AG08395 (cell line): ENCODE results near the gene ZBTB9.

Experiments
- DNase-seq: peaks from one replicate; pipeline ENCODE4 v3.0.0; 2012; ENCODE audit warnings: mixed read lengths, low spot score

The ZBTB9 gene, protein sequence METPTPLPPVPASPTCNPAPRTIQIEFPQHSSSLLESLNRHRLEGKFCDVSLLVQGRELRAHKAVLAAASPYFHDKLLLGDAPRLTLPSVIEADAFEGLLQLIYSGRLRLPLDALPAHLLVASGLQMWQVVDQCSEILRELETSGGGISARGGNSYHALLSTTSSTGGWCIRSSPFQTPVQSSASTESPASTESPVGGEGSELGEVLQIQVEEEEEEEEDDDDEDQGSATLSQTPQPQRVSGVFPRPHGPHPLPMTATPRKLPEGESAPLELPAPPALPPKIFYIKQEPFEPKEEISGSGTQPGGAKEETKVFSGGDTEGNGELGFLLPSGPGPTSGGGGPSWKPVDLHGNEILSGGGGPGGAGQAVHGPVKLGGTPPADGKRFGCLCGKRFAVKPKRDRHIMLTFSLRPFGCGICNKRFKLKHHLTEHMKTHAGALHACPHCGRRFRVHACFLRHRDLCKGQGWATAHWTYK

DNA sequence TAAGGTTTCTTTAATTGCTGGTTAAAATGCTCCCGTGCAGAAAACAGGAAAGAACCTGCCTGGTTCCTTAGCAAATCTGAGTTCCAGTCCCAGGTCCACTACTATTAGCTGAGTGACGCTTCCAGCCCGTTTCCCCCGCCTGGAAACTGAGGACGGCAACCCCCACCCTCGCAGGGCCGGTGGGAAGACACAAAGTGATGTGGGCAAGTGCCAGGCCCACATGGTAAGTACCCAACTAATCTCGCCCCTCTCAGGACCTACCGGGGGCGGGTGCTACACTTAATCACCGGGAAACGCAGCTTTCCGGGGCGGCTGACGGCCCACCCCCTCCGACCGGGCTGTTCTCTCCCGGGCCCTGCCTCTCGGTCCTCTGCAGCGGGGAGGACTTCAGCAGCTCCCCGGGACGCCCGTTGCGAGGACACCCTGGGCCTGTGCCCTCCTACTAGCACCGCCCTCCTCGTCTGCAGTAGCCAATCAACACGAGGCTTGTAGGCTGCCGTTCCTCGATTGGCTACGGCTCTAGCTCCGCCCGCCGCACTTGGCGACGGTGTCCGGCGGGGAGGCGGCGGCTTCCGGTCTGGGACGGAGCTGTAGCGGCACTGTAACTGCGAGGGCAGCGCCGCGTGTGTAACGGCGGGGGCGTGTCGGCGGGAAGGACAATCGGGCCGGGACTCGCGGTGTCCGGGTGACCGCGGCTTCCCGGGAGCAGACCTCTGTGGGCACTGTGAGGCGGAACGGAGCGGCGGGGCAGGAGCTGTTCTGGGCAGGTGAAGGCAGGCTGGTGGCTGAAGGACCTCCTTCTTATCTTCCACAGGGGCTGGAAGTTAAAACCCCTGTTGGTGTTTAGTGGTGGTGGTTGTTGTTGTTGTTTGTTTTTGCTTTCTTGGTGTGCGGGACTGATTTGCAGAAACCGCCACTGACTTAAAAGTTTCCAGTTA is at the start of gene ZBTB9:
Gene ZBTB9, plus strand, starts transcription at position 568 of the 938 bp plus-strand sequence. CDS start 525 bp downstream, outside the sequence.
- DNase-seq = peak; percentile 100

DNA sequence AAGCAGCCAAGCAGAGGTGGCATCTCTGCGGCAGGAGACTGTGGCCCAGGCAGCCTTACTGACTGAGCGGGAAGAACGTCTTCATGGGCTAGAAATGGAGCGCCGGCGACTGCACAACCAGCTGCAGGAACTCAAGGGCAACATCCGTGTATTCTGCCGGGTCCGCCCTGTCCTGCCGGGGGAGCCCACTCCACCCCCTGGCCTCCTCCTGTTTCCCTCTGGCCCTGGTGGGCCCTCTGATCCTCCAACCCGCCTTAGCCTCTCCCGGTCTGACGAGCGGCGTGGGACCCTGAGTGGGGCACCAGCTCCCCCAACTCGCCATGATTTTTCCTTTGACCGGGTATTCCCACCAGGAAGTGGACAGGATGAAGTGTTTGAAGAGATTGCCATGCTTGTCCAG is 49.5 kb upstream of the ZBTB9 start:
- DNase-seq = no peak

DNA sequence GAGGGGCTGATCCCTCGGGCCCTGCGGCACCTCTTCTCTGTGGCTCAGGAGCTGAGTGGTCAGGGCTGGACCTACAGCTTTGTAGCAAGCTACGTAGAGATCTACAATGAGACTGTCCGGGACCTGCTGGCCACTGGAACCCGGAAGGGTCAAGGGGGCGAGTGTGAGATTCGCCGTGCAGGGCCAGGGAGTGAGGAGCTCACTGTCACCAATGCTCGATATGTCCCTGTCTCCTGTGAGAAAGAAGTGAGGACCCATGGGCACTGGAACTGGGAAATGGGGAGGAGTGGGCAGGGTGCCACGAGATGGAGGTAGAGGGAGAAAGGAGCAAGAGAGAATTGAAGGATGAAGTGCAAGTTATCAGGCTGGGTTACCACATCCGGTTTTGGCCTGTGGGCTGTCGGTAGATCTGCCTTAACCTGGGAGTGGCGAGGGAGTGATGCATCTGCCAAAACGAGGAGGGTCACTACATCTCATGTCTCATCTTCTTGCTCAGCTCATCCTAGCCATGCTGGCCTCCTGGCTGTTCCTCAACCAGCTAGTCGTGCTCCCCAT is 48.9 kb upstream of the ZBTB9 start:
- DNase-seq = no peak

DNA sequence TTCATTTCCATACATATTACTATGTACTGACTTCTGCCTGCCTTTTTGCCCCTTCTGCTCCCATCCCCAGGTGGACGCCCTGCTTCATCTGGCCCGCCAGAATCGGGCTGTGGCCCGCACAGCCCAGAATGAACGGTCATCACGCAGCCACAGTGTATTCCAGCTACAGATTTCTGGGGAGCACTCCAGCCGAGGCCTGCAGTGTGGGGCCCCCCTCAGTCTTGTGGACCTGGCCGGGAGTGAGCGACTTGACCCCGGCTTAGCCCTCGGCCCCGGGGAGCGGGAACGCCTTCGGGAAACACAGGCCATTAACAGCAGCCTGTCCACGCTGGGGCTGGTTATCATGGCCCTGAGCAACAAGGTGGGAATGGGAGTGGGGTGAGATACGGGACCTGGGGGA is 48.2 kb upstream of the ZBTB9 start:
- no peak for DNase-seq

DNA sequence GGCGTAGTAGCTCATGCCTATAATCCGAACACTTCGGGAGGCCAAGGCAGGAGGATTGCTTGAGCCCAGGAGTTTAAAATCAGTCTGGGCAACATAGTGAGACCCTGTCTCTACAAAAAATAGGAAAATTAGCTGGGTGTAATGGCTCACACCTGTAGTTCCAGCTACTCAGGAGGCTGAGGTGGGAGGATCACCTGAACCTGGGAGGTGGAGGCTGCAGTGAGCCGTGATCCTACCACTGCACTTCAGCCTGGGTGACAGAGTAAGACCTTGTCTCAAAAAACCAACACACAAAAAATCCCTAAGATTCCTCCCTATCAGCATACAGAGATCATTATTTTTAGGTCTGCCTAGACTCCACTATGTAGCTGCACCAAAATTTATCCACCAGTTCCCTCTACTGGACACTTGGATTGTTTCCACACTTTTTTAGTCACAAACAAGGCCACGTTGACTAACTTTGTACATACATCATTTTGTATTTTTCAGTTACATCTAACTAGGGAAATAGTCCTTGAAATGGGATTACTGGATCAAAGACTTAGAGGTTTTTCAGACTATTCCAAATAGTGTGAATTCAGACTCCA is 47.2 kb upstream of the ZBTB9 start:
- DNase-seq = peak; percentile 44

DNA sequence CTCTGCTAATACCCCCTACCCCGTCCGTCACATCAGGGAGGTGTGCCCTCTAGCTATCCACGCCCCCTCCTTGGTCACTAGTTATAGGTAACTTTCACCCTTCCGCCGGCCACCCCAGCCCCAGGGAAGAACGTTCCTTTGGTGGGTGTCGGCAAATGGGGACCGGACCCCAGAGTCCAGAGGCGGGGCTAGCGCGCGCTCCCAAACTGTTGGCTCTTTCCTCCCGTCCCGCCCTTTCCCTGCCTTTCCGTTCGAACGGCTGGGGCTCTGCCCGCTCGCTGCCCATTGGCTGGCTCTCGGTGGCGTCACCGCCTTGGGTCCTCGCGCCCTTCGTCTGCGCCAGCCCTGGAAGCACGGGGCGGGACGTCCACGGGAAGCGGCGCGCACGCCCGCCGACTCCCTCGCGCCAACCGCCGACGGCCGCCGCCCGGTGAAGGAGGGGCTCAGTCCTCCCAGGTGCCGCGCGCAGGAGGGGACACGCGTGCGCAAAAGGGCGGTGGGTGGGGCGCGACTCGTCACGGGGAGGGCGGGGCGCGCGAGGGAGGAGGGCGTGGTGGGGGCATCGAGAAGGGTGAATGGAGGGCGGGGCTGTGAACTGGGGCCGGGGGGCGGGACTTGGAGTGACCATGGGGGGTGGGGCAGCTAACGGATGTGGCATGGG is 44.2 kb upstream of the ZBTB9 start:
- DNase-seq = peak; percentile 98

DNA sequence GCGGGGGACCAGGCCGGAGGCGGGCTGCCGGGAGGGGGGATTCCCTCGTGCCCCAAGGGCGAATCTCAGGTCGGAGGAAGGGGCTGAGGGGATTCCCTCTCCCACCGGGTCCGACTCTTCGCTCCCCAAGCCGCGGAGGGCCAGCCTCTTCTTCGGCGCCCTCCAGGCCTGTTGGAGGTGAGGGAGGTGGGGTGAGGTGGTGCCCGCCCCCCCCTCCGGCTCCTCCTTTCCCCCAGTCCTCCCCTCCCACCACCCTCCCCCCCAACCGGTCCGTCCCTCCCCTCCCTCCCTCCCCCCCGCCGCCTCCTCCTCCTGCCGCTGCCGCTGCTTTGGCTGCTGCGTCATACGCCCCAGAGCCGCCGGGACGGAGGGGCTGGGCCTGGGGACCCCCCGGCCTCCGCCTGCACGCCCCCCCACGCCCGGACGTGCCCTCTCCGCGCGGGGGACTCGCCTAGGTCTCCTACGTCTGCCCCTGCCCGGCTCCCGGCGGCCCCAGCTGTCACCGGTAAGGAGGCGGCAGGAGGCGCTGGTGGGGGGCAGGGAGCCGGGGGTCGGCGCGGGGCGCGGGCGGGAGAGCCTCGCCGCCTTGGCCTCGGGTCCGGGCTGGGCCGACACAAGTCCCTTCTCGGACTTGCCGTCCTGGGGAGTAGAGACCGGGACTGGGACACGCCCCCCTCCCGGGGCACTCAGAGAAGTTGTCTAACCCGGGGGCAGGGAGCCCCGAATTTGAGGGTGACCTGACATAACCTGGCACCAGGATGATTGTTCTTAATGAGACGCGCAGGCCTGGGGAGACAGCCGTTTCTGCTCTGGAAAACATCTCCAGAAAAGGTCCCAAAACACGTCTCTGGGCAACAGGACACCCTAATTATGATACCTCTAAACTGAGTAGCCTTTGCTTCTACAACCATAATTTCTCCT is 43.4 kb upstream of the ZBTB9 start, which contains the start of gene PHF1:
Gene PHF1, plus strand, starts transcription at position 304 of the 921 bp plus-strand sequence. CDS start 1,250 bp downstream, outside the sequence.
- peak; percentile 92 for DNase-seq

DNA sequence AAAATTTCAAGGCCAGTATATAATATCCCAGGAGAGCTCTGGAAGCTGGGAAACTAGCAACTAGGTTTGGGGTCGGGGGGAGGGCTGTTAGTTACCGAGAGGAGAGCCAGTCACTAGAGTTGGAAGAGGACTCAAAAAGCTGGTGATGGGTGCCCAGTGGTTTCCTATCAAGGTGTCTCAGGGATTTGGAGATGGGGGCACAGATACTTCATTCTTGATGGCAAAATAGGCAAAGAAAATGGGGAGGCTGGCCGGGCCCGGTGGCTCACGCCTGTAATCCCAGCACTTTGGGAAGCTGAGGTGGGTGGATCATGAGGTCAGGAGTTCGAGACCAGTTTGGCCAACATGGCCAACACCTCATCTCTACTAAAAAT is 42.8 kb upstream of the ZBTB9 start:
- no peak for DNase-seq

DNA sequence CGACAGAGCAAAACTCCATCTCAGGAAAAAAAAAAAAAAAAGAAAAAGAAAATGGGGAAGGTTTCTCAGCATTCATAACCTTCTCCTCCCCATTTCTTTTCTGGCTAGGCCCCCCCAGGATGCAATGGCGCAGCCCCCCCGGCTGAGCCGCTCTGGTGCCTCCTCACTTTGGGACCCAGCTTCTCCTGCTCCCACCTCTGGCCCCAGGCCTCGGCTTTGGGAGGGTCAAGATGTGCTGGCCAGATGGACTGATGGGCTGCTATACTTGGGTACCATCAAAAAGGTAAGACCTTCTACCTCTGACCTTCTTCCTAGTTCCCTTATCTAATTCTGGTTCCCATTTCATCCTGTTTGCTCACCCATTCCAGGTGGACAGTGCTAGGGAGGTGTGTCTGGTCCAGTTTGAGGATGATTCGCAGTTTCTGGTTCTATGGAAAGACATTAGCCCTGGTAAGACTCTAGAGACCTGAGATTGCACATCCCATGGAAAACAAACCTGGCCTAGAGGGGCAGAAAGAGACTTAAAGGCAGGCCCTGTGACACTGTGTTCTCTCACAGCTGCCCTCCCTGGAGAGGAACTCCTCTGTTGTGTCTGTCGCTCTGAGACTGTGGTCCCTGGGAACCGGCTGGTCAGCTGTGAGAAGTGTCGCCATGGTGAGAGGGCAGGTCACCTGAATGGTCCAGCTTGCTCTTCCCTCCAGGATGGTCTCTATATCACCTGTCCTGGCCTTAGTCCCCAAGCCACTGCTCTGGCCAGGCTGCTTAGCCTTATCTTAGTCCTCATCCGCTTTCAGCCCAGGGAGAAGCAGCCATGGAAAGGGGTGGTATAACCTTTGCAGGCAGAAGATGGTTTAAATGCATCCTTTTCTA is 42.0 kb upstream of the ZBTB9 start:
- no peak for DNase-seq

DNA sequence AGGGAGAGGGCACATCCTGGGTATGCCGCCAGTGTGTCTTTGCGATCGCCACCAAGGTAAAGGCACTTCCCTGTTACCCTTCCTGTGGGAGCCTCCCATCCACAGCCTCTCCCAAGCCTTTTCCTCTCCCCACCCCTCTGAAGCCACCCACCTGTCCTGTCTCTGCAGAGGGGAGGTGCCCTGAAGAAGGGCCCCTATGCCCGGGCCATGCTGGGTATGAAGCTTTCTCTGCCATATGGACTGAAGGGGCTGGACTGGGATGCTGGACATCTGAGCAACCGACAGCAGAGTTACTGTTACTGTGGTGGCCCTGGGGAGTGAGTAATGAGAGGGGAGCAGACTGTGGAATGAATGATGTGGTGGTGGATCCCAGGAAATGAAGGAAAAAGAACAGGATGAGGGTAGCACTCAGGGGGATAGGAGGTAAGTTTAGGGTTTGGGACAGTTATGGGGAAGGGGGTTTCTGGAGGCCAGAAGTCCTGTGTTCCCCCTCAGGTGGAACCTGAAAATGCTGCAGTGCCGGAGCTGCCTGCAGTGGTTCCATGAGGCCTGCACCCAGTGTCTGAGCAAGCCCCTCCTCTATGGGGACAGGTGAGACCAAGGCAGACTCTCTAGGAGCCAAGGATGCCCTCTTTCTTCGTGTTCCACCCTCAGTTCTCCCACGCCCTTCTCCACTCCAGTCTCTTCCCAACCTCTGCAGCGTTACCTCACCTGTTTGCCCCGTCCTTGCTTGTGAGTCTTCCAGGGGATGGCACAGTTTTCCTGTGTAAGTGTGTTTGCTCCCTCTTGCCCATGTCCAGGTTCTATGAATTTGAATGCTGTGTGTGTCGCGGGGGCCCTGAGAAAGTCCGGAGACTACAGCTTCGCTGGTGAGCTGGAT is 40.9 kb upstream of the ZBTB9 start:
- no peak for DNase-seq

DNA sequence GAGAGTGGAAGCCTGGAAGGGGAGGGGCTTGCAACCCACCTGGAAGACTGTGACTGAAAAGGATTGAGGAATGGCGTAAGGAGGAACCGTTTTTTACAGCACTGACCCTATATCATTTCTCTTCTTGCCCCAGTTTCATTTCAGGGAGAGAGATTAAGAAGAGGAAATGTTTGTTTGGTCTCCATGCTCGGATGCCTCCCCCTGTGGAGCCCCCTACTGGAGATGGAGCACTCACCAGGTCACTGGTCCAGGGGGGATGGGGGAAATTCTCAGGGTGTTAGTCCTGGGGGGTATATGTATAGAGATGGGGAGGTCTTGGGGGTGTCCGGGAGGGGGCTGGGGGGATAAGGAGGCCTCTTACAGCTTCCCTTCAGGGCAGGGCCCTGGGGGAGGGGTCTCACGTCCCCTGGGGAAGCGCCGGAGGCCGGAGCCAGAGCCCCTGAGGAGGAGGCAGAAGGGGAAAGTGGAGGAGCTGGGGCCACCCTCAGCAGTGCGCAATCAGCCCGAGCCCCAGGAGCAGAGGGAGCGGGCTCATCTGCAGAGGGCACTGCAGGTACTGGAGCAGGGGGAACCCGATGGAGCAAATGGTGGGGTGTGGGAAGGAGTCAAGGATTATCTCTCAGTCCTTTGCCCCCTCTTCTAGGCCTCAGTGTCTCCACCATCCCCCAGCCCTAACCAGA is 39.6 kb upstream of the ZBTB9 start:
- DNase-seq = no peak

DNA sequence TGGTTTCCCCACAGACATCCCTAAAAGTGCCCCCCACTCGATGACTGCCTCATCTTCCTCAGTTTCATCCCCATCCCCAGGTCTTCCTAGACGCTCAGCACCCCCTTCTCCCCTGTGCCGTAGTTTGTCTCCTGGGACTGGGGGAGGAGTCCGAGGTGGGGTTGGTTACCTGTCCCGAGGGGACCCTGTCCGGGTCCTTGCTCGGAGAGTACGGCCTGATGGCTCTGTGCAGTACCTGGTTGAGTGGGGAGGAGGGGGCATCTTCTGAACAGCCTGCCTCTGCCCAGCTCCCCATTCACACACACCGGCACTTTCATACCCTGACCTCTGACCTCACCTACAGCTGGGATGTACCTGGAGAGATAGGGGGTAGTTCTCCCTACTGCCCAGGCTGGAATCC is 38.5 kb upstream of the ZBTB9 start:
- DNase-seq = no peak

DNA sequence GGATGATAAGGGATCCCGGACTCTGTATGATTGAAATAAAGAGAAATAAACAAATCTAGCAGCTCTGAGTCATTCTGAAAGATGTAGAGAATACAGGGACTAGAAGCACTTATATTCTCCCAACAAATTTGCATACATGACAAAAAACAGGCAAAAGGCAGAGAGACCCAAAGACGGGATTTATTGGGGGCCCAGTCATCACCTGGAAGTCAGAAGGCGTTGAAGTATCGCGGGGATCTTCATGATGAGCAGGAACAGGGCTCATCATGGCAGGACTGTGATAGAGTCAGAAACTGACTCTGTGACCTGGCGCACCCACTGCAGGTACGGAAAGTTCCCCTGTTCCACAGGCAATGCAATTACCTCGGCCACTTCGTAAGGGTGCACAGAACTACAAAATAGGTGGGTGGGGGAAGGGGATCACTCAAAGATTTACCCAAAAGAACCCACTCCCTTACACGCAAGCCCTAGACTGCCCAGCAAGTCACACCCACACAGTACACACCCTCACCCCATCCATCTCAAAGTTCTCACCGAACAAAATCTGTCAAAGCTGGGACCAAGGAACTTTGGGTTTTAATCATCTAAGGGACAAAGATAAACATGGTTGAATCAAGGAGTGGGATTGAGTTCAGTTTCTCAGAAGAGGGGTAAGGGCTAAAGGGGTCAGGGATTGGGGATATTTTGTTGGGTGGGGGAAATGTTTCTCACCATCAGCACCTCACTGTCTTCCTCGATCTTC is 37.8 kb upstream of the ZBTB9 start:
- DNase-seq = no peak

DNA sequence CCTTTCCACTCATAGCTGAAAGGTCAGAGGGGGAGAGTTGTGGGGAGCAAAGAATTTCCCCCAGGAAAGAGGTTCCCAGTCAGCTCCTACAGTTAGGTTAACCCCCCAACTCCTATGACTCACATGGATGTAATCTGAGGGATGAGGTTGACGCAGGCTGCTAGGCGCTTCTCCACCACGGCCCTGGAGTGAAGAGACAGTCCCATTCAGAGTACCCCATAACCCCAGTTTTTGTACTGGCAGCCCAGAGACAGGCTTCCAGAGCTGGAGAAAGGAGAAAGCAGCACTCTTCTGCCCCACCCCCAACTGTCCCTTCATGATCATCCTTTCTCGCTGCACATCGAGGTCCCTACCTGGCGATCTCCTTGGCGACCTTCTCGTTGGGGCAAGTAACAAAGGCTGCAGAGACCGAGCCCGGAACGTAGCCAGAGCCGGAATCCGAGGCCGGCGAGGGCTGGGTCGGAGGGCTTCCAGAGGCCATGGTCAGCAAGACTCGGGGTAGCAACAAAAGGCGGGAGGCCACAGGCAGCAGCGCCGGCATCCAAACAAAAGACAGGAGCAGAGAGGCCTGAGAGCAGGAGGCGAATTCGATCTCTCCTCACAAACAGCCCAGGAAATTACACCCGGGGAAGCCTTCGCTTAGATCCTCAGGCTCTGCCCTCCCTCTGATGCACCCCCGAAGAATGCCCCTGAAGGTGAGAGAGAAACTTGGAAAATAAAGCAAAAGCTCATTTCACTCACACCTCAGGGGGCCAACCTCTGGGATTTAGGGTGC is 37.1 kb upstream of the ZBTB9 start:
- DNase-seq = peak; percentile 83

DNA sequence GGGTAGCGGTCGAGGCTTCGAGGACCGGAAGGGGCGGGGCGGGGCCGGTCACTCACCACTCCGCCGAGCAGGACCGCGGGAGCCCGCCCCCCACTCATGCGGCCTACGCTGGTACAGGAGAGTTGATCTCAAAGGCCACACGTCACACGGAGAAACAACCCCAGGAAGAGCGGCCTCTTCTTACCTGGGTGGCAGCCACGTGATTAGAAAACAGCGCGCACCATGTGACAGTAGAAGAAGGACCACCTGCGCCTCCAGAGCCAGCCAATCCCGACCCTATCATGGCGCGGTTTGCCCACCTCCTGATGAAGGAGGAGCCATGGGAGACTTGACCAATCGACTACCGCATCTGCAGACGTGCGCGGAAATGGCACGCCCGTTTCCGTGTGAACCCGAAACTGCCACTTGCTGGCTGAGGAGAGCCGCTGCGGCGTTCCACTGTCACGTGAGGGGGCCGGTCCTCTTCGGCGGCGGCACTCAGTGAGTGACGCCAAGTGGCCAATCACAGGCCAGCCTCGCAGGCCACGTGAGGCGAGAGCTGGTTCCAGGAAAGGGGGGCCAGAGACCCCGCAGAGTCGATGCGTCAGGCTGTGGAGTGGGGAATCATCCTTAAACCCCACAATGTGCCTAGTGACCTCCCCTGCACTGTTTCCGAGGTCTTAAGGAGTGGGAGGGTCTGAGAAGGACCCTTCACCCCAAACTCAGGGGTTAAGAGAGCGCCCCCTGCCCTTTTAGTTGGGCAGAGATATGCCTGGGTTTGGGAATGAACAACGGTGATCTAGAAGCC is 36.3 kb upstream of the ZBTB9 start, which contains the start of gene CUTA:
Gene CUTA, minus strand, starts transcription at position 205 of the 787 bp plus-strand sequence. Its CDS starts 107 bp downstream, at position 98.
- peak; percentile 98 for DNase-seq
